GM23338 (cell line): ENCODE measurements around the gene PTS.

Experiments used
- CREB1 ChIP-seq: fragments of 250-450 bp; sonication (Bioruptor Pico); IDR thresholded peaks from 2 replicates; pipeline ENCODE4 v1.5.0; 2020; ENCODE audit warnings: low read depth, mild to moderate bottlenecking, moderate library complexity
- CTCF ChIP-seq, 2 experiments: fragments of 200-600 bp in 1 of 2; sonication (generic) in 1 of 2; conservative IDR thresholded peaks; 2 replicates each; pipeline versions ENCODE4 v1.5.1 to v1.6.1; 2016 to 2017; ENCODE audit warnings: antibody characterized with exemption in 2 of 2, low read depth in 2 of 2, mild to moderate bottlenecking in 2 of 2, moderate library complexity in 1 of 2
- ETS1 ChIP-seq: IDR thresholded peaks from 2 replicates; pipeline ENCODE4 v1.6.1; 2016; ENCODE audit warnings: antibody characterized with exemption
- EZH2 ChIP-seq: fragments of 200-600 bp; sonication (generic); IDR thresholded peaks from one replicate; pipeline ENCODE4 v1.8.0; 2017; ENCODE audit warnings: antibody characterized with exemption, mild to moderate bottlenecking, low read depth; ENCODE audit not compliant: unreplicated experiment
- EZH2phosphoT487 ChIP-seq: fragments of 200-600 bp; sonication (generic); IDR thresholded peaks from one replicate; pipeline ENCODE4 v1.8.1; 2018; ENCODE audit warnings: antibody characterized with exemption; ENCODE audit not compliant: unreplicated experiment
- NANOG ChIP-seq: IDR thresholded peaks from 2 replicates; pipeline ENCODE4 v1.6.1; 2016; ENCODE audit warnings: antibody characterized with exemption, borderline replicate concordance
- POLR2AphosphoS5 ChIP-seq: IDR thresholded peaks from 2 replicates; pipeline ENCODE4 v1.6.1; 2016; ENCODE audit warnings: antibody characterized with exemption, low read depth
- REST ChIP-seq: IDR thresholded peaks from one replicate; pipeline ENCODE4 v1.6.1; 2018; ENCODE audit warnings: antibody characterized with exemption; ENCODE audit not compliant: unreplicated experiment
- ZNF114 ChIP-seq: fragments of 250-450 bp; sonication (Bioruptor Pico); IDR thresholded peaks from 2 replicates; pipeline ENCODE4 v1.5.0; 2020; ENCODE audit warnings: mild to moderate bottlenecking, moderate library complexity

GRCh38 chr11:112211536-112211935 is 14.7 kb upstream of the PTS start:
- TF ChIP-seq CTCF (conservative IDR thresholded peaks at IDR 0.05; ENCODE audit: low read depth in 2 of 2) (no peak), EZH2 (no peak), NANOG (no peak), POLR2AphosphoS5 (no peak), REST (no peak), ZNF114 (CRISPR knock-in tag) (no peak), EZH2phosphoT487 (no peak), ETS1 (no peak), CREB1 (CRISPR knock-in tag) (no peak)
